Osteocyte (in vitro differentiated cells): ENCODE measurements around the gene STK38L. TPM values are rescaled to one million over a fixed set of nuclear protein-coding genes. Genes with fewer than 3 reads are reported as not detected.
A peak's percentile ranks its signal among the peaks of the same experiment; 100 is the strongest.

Experiments used
- DNase-seq: peaks from one replicate; pipeline ENCODE4 v3.0.0; 2021; ENCODE audit warnings: mixed read lengths; ENCODE audit not compliant: unreplicated experiment; ENCODE audit errors: extremely low spot score
- H3K27ac Mint-ChIP-seq: one replicate; pipeline ENCODE4 v1.8.0; 2021; ENCODE audit warnings: mild to moderate bottlenecking, mixed read lengths; ENCODE audit not compliant: unreplicated experiment
- H3K27me3 Mint-ChIP-seq: one replicate; pipeline ENCODE4 v1.8.0; 2021; ENCODE audit warnings: mixed read lengths; ENCODE audit not compliant: unreplicated experiment
- H3K36me3 Mint-ChIP-seq: one replicate; pipeline ENCODE4 v1.8.0; 2021; ENCODE audit warnings: mixed read lengths; ENCODE audit not compliant: unreplicated experiment
- H3K4me1 Mint-ChIP-seq: one replicate; pipeline ENCODE4 v1.8.0; 2021; ENCODE audit warnings: mixed read lengths; ENCODE audit not compliant: unreplicated experiment
- H3K4me3 Mint-ChIP-seq: one replicate; pipeline ENCODE4 v1.8.0; 2021; ENCODE audit warnings: mild to moderate bottlenecking, moderate library complexity, mixed read lengths; ENCODE audit not compliant: unreplicated experiment
- H3K9me3 Mint-ChIP-seq: one replicate; pipeline ENCODE4 v1.8.0; 2021; ENCODE audit warnings: mixed read lengths; ENCODE audit not compliant: unreplicated experiment
- total RNA-seq: library from RNA; stranded (reverse); gene quantifications from 2 replicates; pipeline ENCODE4 v1.2.1, GENCODE V29; 2021
- TF ChIP-seq, protein P1 (sequence below): fragments of 200-600 bp; sonication (generic); IDR thresholded peaks from 2 replicates; pipeline ENCODE4 v1.5.0; 2021; ENCODE audit warnings: antibody characterized with exemption, mild to moderate bottlenecking, moderate library complexity

STK38L gene
- total RNA-seq, 1 donor from 2014 or later, result 81.3 TPM

DNA sequence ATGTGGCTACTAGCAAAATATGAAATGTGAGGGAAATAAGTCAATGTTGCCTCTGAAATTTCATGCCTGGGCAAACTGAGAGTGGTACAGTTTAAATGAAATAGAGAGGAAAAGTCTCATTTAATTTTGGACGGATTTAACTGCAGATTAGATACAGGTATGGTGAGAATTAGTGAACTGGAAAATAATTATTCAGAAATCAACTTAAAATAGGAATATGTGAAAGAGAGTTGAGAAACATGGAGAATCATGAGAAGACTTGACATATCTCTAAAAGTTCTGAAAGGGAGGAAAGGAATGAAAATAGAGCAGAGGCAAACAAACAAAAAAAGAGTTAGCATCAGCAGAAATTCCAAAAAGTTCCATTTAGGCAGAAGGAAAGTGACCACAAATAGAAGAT is 55.0 kb downstream of the STK38L start:
- Mint-ChIP-seq H3K4me3 (no peak overlapping the region), H3K27me3 (no peaks in the 10 kb centered on the region), H3K36me3 (peaks cover 49% of the 10 kb centered on the region), H3K9me3 (peaks cover 10% of the 10 kb centered on the region), H3K27ac (peak overlapping the region; percentile 62), H3K4me1 (peaks cover 55% of the 10 kb centered on the region)
- no peak for DNase-seq
- TF ChIP-seq, protein P1, sequence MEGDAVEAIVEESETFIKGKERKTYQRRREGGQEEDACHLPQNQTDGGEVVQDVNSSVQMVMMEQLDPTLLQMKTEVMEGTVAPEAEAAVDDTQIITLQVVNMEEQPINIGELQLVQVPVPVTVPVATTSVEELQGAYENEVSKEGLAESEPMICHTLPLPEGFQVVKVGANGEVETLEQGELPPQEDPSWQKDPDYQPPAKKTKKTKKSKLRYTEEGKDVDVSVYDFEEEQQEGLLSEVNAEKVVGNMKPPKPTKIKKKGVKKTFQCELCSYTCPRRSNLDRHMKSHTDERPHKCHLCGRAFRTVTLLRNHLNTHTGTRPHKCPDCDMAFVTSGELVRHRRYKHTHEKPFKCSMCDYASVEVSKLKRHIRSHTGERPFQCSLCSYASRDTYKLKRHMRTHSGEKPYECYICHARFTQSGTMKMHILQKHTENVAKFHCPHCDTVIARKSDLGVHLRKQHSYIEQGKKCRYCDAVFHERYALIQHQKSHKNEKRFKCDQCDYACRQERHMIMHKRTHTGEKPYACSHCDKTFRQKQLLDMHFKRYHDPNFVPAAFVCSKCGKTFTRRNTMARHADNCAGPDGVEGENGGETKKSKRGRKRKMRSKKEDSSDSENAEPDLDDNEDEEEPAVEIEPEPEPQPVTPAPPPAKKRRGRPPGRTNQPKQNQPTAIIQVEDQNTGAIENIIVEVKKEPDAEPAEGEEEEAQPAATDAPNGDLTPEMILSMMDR, result no peak

DNA sequence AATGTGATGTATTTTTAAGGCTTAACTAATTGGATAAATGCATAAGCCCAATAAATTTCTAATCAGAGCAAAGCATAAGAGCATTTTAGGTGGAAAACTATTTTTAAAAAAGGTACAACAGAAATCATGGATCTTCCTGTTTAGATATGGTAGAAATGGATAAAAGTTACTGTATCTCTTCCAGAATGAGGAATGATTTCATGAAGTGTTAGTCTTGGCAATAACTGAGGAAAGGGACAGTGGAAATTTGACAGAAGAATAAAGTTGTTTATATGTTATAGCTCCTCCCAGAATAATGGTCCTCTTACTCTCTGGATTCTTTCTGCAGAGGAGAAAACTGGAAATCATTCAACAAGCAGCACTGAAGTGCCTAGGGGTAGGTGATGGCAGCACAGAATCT is 56.1 kb downstream of the STK38L start:
- Mint-ChIP-seq H3K9me3 (peaks cover 10% of the 10 kb centered on the region), H3K4me1 (peaks cover 49% of the 10 kb centered on the region), H3K4me3 (no peak overlapping the region), H3K36me3 (peaks cover 49% of the 10 kb centered on the region), H3K27me3 (no peaks in the 10 kb centered on the region), H3K27ac (peak overlapping the region; percentile 3)
- TF ChIP-seq, protein P1, result no peak
- no peak for DNase-seq

DNA sequence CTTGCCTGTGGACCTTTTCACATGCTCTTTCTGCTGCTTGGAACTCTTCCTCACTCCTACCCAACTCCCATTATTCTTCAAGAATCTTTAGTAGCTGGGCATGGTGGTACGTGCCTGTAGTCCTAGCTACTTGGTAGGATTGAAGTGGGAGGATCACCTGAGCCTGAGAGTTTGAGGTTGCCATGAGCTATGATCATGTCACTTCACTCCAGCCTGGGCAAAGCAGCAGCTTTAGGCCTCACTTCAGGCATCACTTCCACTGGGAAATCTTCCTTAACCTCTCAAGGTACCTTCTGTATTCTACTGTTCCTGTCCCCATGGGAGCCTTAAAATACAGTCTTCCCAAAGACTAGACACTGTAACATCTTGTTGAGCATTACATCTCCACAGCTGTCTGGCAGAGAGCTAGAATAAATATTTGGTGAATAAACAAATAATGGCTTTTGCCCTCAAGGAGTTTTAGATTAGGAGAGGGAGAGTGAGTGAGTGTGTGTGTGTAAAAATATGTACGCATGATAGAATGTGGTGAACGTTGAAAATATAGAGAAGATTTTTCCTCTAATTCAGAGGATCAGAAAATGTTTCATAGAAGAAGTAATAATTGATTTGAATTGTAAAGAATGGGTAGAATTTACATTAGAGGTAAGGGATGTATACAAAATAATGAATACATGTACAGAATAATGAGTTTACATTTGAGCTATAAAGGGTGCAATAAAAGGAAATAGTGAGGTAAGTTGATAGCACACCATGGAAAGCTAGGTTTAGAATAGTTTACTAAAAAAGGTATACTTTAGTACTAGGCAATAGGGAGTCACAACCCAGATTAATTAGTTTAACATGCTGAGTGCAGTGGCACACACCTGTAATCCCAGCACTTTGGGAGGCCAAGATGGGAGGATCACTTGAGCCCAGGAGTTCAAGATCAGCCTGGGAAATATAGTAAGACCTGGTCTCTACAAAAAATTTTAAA is 59.3 kb downstream of the STK38L start:
- H3K36me3 Mint-ChIP-seq, result peaks cover 45% of the 10 kb centered on the region
- peaks cover 47% of the 10 kb centered on the region for H3K4me1 Mint-ChIP-seq
- H3K27me3 Mint-ChIP-seq, result no peaks in the 10 kb centered on the region
- no peak for DNase-seq
- H3K9me3 Mint-ChIP-seq, result peaks cover 8% of the 10 kb centered on the region
- TF ChIP-seq, protein P1, result no peak
- peak overlapping the region; percentile 84 for H3K27ac Mint-ChIP-seq
- no peak overlapping the region for H3K4me3 Mint-ChIP-seq

DNA sequence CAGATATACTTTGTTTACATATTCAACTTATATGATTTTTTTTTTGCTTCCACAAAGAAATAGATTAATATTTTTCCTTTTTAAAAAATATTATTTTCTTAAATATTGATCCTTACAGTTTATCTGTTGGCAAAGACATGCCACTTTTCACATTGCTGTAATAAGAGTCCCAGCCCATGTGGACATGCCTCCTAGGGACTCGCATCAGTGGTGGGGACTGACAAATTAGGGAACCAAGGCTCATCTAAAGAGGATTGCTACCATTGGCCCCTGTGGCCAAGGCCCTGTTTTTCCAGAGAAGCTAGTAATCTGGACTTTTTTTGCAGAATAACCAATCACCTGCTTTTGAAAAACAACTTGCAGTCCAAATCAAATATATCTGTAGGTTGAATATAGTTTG is 60.8 kb downstream of the STK38L start:
- Mint-ChIP-seq H3K4me3 (no peak overlapping the region), H3K27me3 (no peaks in the 10 kb centered on the region), H3K36me3 (peaks cover 42% of the 10 kb centered on the region), H3K9me3 (no peaks in the 10 kb centered on the region), H3K4me1 (peaks cover 36% of the 10 kb centered on the region), H3K27ac (no peak overlapping the region)
- DNase-seq, result no peak
- TF ChIP-seq, protein P1, result no peak

DNA sequence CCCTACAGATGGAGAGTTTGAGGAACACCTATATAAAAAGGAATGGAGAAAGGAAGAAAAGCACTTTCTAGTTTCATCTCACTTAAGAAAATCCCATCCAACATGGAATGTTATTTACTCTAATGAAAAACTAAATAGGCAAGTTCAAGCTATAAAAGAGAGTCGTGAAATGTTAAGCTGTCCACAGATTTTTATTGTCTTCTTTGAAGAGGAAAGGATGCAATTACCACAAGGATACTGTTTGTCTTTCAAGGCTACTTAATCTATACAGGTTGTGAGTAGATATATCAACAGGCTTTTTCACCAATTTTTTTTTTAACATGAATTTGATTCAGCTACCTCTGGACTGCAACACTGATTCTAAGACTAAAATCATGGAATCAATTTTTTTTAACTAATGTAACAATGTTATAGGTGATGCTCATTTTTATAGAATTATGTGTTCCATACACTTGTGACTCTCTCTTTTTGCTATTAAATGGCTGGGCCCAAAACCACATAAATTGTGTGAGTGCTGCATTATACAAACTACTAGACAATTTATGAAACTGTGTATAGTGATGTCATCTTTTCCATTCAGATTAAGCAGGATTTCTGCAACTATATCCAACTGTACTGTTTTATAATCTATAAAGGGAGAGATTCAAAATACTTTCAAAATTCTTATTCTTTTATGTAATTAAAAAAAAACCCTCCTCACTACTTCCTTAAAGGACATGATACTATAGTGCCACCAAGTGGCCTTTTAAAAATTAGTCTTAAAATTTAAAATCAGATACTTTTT is 61.8 kb downstream of the STK38L start:
- Mint-ChIP-seq H3K36me3 (peaks cover 39% of the 10 kb centered on the region), H3K4me3 (no peak overlapping the region), H3K9me3 (no peaks in the 10 kb centered on the region), H3K27me3 (no peaks in the 10 kb centered on the region), H3K4me1 (peaks cover 28% of the 10 kb centered on the region), H3K27ac (peak overlapping the region; percentile 72)
- TF ChIP-seq, protein P1, result peak; percentile 68
- DNase-seq, result no peak
